Hematopoietic multipotent progenitor cell treated with erythropoietin and hydrocortisone succinate and interleukin-3 and kit ligand, for 17 days (in vitro differentiated cells): ENCODE data around the gene PDCD4.

Source experiments
- DNase-seq: peaks from one replicate; pipeline ENCODE4 v3.0.0-alpha.2; 2015; ENCODE audit warnings: low spot score

Gene PDCD4

DNA sequence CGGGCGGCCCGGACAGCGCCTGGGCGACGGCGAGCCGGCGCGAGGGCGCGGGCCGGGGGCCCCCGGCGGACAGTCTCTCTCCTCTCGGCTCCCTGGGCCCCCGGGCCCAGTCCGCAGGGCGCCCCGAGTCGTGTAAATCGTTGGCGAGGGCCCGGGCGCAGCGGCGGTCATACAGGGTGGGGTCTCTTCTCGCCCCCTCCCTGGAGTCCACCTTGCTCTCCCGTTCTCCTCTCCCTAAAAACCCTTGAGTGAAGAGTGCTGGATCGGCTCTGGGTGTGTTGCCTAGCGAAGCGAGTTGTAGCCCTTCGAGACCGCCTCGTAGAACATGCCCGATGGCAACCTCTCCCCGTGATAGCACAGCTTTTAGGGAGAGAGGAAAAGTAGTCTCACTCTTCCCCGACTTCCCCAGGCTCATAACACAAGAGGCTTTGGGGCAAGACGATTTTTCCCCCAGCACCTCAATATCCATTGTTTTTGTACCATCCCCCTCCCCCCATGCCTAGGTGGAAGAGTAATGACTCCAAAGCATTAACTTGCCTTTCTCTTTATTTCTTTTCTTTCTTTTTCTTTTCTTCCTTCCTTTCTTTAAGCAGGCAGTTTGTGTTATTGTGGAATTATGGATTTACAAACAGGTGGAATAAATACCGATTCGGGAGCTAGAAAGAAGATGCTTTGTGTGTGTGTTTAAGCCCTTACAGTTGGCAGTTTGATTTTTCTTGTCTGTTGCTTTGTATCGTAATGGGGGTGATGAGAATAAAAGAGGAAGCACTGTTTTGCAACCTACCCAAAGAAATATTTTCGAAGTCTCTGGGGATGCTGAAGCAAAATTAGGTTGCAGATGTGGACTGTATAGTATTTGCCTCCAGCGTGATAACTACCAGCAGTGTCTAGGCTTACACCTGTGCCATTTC lies 48.5 kb downstream of the PDCD4 start:
- DNase-seq: peak; percentile 62

DNA sequence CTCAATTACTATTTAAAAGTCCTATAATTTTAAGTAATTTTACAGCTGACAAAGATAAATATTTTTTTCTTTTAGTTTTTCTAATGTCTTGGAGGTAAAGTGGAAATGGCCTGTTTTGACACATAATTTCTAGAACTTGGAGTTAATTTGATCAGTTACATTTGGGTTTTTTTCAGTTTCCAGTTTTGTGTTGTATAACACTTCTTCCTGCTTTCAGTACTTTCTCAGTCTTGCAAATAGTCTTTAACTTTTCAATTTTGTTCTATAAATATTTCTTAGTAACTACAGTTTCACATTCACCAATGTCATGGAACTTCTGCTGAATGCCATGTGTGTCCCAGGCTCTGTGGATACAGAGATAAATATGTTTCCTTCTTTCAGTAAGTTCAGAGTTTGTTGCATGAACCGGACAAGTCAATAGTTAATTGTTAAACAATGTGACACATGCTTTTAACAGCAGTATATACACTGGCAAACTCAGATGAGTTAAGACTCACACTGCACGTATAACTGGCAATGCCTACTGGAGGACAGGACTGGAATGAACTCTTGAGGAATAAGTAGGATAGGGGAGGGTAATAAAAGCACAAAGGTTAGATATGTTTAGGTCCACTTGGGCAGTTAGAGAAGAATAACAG lies 52.2 kb downstream of the PDCD4 start:
- DNase-seq: no peak

DNA sequence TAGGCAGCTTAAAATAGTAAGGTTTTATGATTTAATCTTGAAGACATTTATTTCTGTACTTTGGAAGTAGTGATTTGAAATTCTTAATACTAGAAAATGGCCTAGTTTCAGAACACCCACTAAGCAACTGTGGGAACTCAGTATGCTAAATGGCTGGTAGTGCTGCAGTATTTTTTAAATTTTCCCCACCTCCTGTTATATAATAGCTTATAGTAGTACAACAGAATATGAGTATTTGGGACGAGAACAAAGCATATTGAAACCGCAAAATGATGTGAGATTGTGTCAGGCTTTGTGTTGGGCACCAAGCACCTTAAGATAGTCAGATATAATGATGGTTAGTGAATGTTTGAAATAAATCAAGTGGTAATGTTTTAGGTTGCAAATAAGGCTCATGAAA lies 55.7 kb downstream of the PDCD4 start:
- DNase-seq: no peak

DNA sequence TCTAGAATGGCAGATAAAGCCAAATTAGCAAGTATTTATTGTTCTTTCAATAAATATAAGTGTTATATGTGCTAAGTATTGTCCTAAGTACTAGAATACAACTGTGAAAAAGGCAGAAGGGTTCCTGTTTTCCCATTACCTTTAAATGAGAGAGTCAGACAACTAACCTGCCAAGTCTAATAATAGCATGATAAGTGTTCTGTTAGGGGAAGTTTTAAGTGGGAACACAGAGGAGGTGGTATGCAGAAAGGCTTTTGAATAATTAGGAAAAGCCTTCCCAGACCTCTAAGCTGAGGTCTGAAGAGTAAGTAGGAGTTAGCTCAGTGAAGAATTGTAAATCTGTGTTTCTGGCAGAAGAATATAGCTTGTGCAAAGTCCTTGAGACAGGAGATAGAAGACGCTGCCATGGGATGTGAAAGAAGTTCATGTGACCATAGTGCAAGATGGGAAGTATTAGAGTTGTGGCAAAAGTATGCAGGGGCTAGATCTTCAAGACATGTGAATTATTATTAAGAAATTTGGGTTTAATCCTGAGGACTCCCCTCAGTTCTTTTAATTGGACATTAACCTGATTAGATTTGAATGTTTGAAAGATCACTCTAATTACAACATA lies 60.1 kb downstream of the PDCD4 start:
- DNase-seq: no peak

DNA sequence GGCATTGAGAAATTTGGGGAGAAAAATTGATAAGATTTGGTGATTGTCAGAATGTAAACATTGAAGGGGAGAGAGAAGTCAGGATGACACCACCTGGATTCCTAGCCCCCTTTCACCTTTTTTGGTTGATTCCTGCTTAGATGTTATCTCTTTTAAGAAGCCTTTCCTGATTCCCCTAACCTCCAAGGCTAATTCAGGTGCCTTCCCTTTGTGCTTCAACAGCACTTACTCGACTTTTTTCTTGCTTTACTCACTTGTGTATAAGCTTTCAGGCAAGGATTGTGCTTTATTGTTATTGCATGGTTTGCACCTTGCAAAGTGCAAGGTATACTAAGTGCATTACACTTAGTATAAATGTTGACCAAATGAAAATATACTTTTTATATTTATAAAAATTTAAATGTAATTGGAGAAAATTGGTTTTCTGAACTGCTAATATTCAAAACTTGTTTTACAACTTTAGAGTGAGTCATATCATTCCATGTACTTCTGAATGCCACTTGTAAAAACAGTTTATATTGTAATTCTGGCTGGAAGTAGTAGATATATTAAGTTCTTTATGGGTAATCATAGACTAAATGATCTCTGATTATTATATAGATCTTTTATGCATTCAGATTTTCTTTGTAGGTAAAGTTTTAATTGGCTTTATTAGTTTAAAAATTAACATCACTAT lies 60.9 kb downstream of the PDCD4 start:
- DNase-seq: no peak

DNA sequence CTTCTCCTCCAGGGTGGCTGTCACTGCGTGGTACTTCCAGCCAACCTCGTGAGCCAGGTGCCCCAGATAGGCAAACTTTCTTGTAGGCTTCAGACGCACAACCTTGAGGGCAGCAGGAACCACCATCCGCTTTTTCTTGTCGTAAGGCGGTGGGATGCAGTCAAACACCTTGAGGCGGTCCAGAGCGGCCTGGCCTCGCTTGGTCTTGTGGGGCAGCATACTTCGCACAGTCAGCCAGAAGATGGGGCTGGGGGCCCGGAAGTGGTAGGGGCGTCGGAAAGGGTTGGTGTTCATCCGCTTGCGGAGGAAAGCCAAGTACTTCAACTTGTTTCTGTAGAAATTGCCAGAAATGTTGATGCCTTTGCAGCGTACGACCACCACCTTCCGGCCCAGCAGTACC lies 65.0 kb downstream of the PDCD4 start:
- DNase-seq: no peak

DNA sequence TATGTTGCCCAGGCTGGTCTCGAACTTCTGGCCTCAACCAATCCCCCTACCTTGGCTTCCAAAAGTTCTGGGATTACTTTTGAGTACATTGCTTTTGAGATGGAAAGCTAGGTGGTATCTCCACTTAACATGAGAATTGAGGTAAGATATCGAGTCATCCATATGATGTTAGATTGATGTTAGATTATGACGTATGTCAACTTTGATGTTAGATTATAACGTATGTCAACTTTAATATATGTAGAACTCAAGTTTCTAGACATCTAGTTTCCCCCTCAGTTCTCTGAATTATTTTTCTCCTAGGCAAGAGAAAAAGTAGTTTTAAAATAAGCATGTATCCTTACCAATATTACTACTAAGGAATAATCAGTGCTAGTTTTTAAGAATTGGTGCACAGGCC lies 67.7 kb downstream of the PDCD4 start:
- no peak for DNase-seq

DNA sequence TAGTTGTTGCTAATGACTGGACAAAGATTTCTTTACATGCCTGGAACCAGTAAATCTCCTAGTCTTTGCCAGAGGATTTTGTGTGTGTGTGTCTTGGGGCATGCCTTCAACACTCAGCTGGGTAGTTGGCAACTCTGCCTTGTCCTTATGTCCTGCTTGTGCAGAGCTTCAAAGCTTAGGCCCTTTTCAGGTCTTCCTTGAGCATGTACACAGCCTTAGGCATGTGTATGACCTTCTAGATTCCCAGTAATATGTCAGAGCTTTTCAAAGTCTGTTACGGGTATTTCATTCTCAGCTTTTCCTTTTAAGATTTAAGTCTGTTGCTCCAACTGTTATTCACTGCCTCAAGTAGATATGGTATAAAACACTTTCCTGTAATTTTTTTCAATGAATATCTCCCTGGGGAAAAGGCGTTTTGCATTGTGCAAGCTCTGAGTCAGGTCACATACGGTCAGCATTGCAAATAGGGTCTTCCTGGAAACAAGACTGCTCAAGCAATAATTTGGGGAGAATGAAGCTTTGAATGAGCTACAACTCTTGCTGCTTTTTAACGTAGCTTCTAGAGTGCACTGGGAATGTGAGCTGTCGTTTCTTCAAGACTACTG lies 73.2 kb downstream of the PDCD4 start:
- no peak for DNase-seq

DNA sequence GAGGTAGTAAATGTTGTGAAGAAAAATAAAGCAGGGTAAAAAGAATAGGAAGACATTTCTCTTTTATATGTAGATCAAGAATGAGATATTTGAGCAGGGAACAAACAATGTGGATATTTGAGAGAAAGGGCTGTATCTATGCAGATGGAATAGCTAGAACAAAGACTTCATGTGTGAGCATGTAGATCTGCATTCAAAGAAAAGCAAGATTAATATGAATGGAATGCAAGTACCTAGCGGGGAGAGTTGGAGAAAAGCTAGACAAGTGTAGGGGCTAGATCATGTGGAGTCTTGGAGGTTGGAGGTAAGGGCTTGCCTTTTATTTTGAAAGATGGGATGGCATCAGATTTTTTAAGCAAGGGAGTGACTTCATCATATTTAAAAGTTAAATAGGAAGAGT lies 74.8 kb downstream of the PDCD4 start:
- no peak for DNase-seq

DNA sequence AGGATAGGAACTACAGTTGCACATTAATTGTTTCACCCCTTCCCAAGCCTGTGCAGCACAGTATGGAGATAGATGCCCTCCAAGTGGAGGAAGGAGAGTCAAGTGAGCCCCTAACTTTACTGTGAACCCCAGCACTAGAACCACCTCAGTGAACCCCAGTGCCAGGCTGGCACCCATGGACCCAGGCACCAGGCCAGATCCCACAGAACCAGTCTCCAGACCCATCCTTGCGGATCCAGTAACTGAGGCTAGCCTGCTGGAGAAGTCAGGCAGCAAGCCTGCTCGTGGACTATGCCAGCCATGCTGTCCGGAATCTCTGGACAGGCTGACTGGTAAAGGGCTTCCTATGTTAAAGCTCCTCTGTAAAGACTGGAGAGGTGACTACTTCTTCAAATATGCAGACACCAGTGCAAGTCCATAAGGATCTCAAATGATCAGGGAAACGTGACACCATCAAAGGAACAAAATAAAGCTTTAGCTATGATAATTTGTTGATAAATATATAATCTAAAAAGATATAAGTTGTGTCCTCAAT lies 75.4 kb downstream of the PDCD4 start:
- DNase-seq: no peak
